Loucy (cell line): ENCODE results near the gene TMEM167B.
"Not testable (repeated sequence)": the region's sequence is repeated elsewhere in the genome, so short reads cannot be mapped to it uniquely, and the experiment has no call there.

Experiments used
- H2AFZ ChIP-seq: fragments of 200-600 bp; sonication (generic); 2 replicates; pipeline ENCODE4 v1.6.0; 2016; ENCODE audit warnings: antibody characterized with exemption, mild to moderate bottlenecking, low read length, moderate library complexity
- H3F3A ChIP-seq: fragments of 200-600 bp; 2 replicates; pipeline ENCODE4 v1.6.0; 2016; ENCODE audit warnings: antibody characterized with exemption, low read depth, mild to moderate bottlenecking
- H3K27me3 ChIP-seq: fragments of 200-600 bp; sonication (generic); 2 replicates; pipeline ENCODE4 v1.6.1; 2014; ENCODE audit warnings: low read length, mild to moderate bottlenecking; ENCODE audit not compliant: insufficient read depth, poor library complexity, severe bottlenecking
- H3K36me3 ChIP-seq: fragments of 200-600 bp; sonication (generic); 2 replicates; pipeline ENCODE4 v1.6.1; 2016; ENCODE audit warnings: low read length; ENCODE audit not compliant: insufficient read depth
- H3K4me1 ChIP-seq: fragments of 200-600 bp; sonication (generic); 2 replicates; pipeline ENCODE4 v1.5.1; 2014; ENCODE audit warnings: low read length, mild to moderate bottlenecking; ENCODE audit not compliant: insufficient read depth, poor library complexity, severe bottlenecking
- H3K4me2 ChIP-seq: fragments of 200-600 bp; sonication (generic); 2 replicates; pipeline ENCODE4 v1.6.0; 2014; ENCODE audit warnings: antibody characterized with exemption, low read length, low read depth, mild to moderate bottlenecking; ENCODE audit not compliant: poor library complexity, severe bottlenecking
- H3K4me3 ChIP-seq: fragments of 200-600 bp; sonication (generic); 2 replicates; pipeline ENCODE4 v1.5.1; 2014; ENCODE audit warnings: low read length, mild to moderate bottlenecking, mixed read lengths; ENCODE audit not compliant: poor library complexity, severe bottlenecking
- H3K79me2 ChIP-seq: fragments of 200-600 bp; sonication (generic); 2 replicates; pipeline ENCODE4 v1.6.1; 2014; ENCODE audit warnings: low read length; ENCODE audit not compliant: insufficient read depth
- H3K9ac ChIP-seq: fragments of 200-600 bp; sonication (generic); 2 replicates; pipeline ENCODE4 v1.6.0; 2014; ENCODE audit warnings: mild to moderate bottlenecking, low read depth, low read length, moderate library complexity; ENCODE audit not compliant: poor library complexity, severe bottlenecking
- H3K9me2 ChIP-seq: fragments of 200-600 bp; sonication (generic); replicated peaks from 2 replicates; pipeline ENCODE4 v1.6.1; 2016; ENCODE audit warnings: low read depth, low read length, mixed read lengths
- H3K9me3 ChIP-seq: fragments of 200-600 bp; sonication (generic); 2 replicates; pipeline ENCODE4 v1.6.1; 2014; ENCODE audit warnings: mild to moderate bottlenecking, antibody characterized with exemption, low read length, low read depth; ENCODE audit not compliant: insufficient read depth
- H4K20me1 ChIP-seq: fragments of 200-600 bp; sonication (generic); 2 replicates; pipeline ENCODE4 v1.6.0; 2014; ENCODE audit warnings: antibody characterized with exemption, low read length, mild to moderate bottlenecking; ENCODE audit not compliant: insufficient read depth, poor library complexity, severe bottlenecking
- EZH2phosphoT487 ChIP-seq: fragments of 200-600 bp; IDR thresholded peaks from 2 replicates; pipeline ENCODE4 v1.6.1; 2018; ENCODE audit warnings: antibody characterized with exemption, mild to moderate bottlenecking, moderate library complexity, borderline replicate concordance
- TF ChIP-seq, protein P1 (sequence below): fragments of 200-600 bp; sonication (generic); conservative IDR thresholded peaks from 2 replicates; pipeline ENCODE4 v1.5.1; 2014; ENCODE audit warnings: mild to moderate bottlenecking, antibody characterized with exemption, low read length

Gene TMEM167B

DNA sequence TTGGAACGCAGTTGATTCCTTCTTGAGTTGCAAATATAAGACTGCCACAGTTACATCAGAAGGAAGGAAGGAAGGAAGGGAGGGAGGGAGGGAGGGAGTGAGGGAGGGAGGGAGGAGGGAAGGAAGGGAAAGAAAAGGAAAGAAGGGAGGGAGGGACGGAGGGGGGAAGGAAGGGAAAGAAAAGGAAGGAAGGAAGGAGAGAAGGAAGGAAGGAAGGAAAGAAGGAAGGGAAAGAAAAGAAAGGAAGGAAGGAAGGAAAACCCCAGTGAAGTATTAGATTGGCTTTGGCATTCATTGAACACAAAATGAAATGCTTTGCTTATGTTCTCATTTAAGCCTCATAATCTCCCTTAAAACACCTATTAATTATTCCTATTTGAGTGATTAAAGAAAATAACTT lies 42.2 kb upstream of the TMEM167B start:
- Histone ChIP-seq H3K9ac (no peak overlapping the region), H3K79me2 (no peaks in the 10 kb centered on the region), H3K27me3 (no peaks in the 10 kb centered on the region), H3K4me2 (no peak overlapping the region), H3K4me1 (no peaks in the 10 kb centered on the region), H3K36me3 (no peaks in the 10 kb centered on the region), H3K4me3 (no peak overlapping the region), H3F3A (no peaks in the 10 kb centered on the region), H2AFZ (no peak overlapping the region), H3K9me2 (no peaks in the 10 kb centered on the region), H4K20me1 (no peaks in the 10 kb centered on the region), H3K9me3 (no peaks in the 10 kb centered on the region)
- TF ChIP-seq, protein P1, sequence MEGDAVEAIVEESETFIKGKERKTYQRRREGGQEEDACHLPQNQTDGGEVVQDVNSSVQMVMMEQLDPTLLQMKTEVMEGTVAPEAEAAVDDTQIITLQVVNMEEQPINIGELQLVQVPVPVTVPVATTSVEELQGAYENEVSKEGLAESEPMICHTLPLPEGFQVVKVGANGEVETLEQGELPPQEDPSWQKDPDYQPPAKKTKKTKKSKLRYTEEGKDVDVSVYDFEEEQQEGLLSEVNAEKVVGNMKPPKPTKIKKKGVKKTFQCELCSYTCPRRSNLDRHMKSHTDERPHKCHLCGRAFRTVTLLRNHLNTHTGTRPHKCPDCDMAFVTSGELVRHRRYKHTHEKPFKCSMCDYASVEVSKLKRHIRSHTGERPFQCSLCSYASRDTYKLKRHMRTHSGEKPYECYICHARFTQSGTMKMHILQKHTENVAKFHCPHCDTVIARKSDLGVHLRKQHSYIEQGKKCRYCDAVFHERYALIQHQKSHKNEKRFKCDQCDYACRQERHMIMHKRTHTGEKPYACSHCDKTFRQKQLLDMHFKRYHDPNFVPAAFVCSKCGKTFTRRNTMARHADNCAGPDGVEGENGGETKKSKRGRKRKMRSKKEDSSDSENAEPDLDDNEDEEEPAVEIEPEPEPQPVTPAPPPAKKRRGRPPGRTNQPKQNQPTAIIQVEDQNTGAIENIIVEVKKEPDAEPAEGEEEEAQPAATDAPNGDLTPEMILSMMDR: no peak
- no peak for TF ChIP-seq EZH2phosphoT487

DNA sequence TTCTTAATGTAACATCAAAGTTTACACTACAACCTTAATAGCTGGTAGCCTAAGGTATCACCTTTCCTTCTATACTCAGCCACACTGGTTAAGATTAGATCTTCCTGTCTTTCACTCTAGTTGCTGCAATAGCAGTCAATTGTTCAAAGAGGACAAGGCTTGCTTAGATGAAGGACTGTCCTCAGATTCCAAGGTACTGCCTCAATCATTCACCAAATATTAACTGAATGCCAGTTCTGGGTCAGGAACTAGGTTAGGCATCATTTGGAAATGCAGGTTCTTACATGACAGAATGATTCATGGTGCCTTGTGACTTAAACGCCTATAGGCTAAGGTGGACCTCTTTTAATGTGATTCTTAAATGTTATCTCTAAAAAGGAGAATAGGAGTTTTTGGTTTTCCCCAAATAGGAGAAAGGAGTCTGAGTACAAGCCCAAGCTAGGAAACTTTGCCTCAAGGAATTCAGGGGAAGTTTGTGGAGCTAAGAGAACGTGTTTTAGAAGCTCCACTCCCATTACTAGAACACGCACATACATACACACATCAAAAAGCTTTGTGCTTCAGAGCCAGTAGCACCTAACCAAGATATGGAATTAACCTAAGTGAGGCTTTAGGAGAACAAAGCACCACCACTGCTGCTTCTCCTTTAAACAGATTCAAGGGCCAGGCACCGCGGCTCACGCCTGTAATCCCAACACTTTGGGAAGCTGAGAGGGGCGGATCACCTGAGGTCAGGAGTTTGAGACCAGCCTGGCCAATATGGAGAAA lies 40.2 kb upstream of the TMEM167B start:
- H3K4me3 ChIP-seq: no peak overlapping the region
- no peak overlapping the region for H2AFZ ChIP-seq
- H3K9ac ChIP-seq: no peak overlapping the region
- no peaks in the 10 kb centered on the region for H3K4me1 ChIP-seq
- no peaks in the 10 kb centered on the region for H3F3A ChIP-seq
- H3K36me3 ChIP-seq: no peaks in the 10 kb centered on the region
- TF ChIP-seq EZH2phosphoT487: no peak
- TF ChIP-seq, protein P1: no peak
- no peaks in the 10 kb centered on the region for H3K9me3 ChIP-seq
- no peaks in the 10 kb centered on the region for H4K20me1 ChIP-seq
- H3K27me3 ChIP-seq: no peaks in the 10 kb centered on the region
- no peaks in the 10 kb centered on the region for H3K79me2 ChIP-seq
- H3K4me2 ChIP-seq: no peak overlapping the region
- no peaks in the 10 kb centered on the region for H3K9me2 ChIP-seq

GRCh38 chr1:109052145-109052544 lies 38.4 kb upstream of the TMEM167B start:
- H3K79me2 ChIP-seq, H4K20me1 ChIP-seq, H3K9ac ChIP-seq, H3K9me3 ChIP-seq, H3K4me3 ChIP-seq, H2AFZ ChIP-seq, H3K36me3 ChIP-seq, H3K4me1 ChIP-seq, H3K27me3 ChIP-seq, H3K9me2 ChIP-seq, H3F3A ChIP-seq, H3K4me2 ChIP-seq: not testable (repeated sequence)

DNA sequence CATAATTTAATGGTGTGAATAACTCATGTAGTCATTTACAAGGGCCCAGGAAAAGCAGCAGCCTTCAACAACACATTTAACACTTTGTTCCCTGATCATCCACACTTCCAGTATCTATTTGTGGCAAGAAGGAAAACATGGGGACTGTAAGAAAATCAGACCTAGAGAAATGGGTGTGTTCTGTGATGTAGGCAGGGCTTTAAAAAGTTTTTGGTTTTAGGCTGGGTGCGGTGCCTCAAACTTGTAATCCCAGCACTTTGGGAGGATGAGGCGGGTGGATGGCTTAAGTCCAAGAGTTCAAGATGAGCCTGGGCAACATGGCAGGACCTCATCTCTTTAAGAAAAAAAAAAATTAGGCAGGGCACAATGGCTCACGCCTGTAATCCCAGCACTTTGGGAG lies 34.5 kb upstream of the TMEM167B start:
- H3K9me3 ChIP-seq: no peaks in the 10 kb centered on the region
- no peaks in the 10 kb centered on the region for H3K9me2 ChIP-seq
- H3K4me1 ChIP-seq: no peaks in the 10 kb centered on the region
- H4K20me1 ChIP-seq: no peaks in the 10 kb centered on the region
- TF ChIP-seq EZH2phosphoT487: no peak
- TF ChIP-seq, protein P1: no peak
- H3F3A ChIP-seq: no peaks in the 10 kb centered on the region
- no peaks in the 10 kb centered on the region for H3K27me3 ChIP-seq
- H2AFZ ChIP-seq: no peak overlapping the region
- no peaks in the 10 kb centered on the region for H3K79me2 ChIP-seq
- H3K36me3 ChIP-seq: no peaks in the 10 kb centered on the region
- no peak overlapping the region for H3K4me2 ChIP-seq
- H3K9ac ChIP-seq: no peak overlapping the region
- H3K4me3 ChIP-seq: no peak overlapping the region
